ENCODE measurements around the gene PARD3. TPM values are rescaled to one million over a fixed set of nuclear protein-coding genes. Genes with fewer than 3 reads are reported as not detected.

Gene PARD3
- total and polyA plus RNA-seq, 2 experiments from 2014 or later: 47.2 to 59.7 TPM

DNA sequence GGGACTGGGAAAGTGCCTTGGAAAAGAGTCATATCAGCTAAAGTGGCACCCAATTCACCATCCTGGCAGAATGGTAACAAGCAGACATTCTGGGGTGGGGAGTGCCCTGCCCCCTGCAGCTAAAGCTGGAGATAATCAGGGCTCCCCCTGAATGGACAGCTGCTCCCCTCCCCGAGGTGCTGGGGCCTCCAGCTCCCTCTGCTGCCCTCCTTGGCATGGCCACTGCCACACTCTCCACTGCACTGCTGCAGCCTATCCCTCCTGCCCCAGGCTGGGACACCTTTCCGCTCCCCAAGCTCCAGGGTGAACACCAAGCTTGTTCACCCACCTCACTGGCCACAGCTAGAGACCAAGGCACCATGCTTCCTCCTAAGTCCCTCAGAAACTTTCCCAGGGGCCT lies 9.8 kb upstream of the PARD3 start:
- H3K4me3 ChIP-seq: no peak overlapping the region
- no peaks in the 10 kb centered on the region for H3K79me2 ChIP-seq
- no peaks in the 10 kb centered on the region for H3K9me3 ChIP-seq (ENCODE audit: low read depth)
- no peak for DNase-seq (ENCODE audit: low spot score)
- H4K20me1 ChIP-seq (ENCODE audit: insufficient read depth, poor library complexity, severe bottlenecking): no peaks in the 10 kb centered on the region
- WGBS (ENCODE audit: low lambda C conversion rate, missing lambda C conversion rate): 63% methylated on average over 2 of the region's 2 CpGs
- TF ChIP-seq EZH2 (IDR thresholded peaks at IDR 0.05; ENCODE audit: borderline replicate concordance) (no peak), EZH2phosphoT487 (IDR thresholded peaks at IDR 0.05; ENCODE audit: low read depth, severe bottlenecking, unreplicated experiment) (no peak), CTCF (IDR thresholded peaks at IDR 0.05; ENCODE audit: poor library complexity) (no peak)
- H3K9me2 ChIP-seq (replicated peaks; ENCODE audit: insufficient read depth): no peaks in the 10 kb centered on the region
- no peaks in the 10 kb centered on the region for H3K4me1 ChIP-seq (ENCODE audit: insufficient read depth)
- H3K27ac ChIP-seq: no peak overlapping the region
- no peaks in the 10 kb centered on the region for H3K27me3 ChIP-seq
- no peaks in the 10 kb centered on the region for H3K36me3 ChIP-seq (replicated peaks; ENCODE audit: insufficient read depth, low read depth)
- no peak overlapping the region for H2AFZ ChIP-seq
- no peak overlapping the region for H3K4me2 ChIP-seq

DNA sequence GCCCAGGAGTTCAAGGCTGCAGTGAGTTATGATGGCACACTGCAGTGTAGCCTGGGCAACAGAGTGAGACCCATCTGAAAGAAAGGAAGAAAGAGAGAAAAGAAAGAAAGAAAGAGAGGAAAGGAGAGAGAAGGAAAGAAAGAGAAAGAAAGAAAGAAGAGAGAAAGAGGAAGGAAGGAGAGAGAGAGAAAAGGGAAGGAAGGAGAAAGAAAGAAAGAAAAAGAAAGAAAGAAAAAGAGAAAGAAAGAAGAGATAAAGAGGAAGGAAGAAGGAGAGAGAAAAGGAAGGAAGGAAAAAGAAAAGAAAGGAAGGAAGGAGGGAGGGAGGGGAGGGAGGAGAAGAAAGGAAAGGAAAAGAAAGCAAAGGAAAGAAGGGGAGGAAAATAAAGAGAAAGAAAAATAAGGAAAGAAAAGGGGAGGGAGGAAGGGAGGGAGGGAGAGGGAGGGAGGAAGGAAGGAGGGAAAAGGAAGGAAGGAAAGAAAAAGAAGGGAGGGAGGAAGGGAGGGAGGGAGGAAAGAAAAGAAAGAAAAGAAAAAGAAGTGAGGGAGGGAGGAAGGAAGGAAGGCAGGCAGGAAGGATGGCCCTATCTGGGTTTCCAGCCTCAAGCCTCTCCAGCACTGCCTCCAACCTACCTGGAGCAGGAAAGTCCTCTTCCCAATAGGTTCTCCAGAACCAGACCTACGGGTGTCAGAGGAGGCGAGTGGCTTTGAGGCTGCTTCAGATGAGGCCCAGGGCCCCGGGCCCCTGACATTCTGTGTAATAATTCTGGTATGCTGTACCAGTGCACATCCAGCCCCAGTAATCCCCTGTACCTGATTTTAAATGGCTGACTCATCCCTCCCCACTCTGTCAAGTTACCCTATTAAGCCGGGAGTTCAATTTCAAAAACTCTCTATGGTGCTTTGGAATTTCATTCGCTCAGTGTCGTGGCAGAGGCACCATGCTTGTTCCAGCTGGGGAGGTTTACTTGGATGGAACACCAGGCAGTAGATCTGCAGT lies 6.8 kb upstream of the PARD3 start:
- WGBS (ENCODE audit: low lambda C conversion rate, missing lambda C conversion rate): 56% methylated on average over 6 of the region's 6 CpGs
- H3K79me2 ChIP-seq: no peaks in the 10 kb centered on the region
- H3K27me3 ChIP-seq: no peaks in the 10 kb centered on the region
- TF ChIP-seq CTCF (IDR thresholded peaks at IDR 0.05; ENCODE audit: poor library complexity): no peak
- TF ChIP-seq EZH2phosphoT487 (IDR thresholded peaks at IDR 0.05; ENCODE audit: low read depth, severe bottlenecking, unreplicated experiment): no peak
- no peak for TF ChIP-seq EZH2 (IDR thresholded peaks at IDR 0.05; ENCODE audit: borderline replicate concordance)
- no peak overlapping the region for H2AFZ ChIP-seq
- no peak overlapping the region for H3K4me3 ChIP-seq
- H4K20me1 ChIP-seq (ENCODE audit: insufficient read depth, poor library complexity, severe bottlenecking): no peaks in the 10 kb centered on the region
- H3K9me3 ChIP-seq (ENCODE audit: low read depth): no peaks in the 10 kb centered on the region
- H3K36me3 ChIP-seq (replicated peaks; ENCODE audit: insufficient read depth, low read depth): no peaks in the 10 kb centered on the region
- H3K4me2 ChIP-seq: no peak overlapping the region
- H3K27ac ChIP-seq: no peak overlapping the region
- H3K4me1 ChIP-seq (ENCODE audit: insufficient read depth): no peaks in the 10 kb centered on the region
- no peaks in the 10 kb centered on the region for H3K9me2 ChIP-seq (replicated peaks; ENCODE audit: insufficient read depth)
- DNase-seq (ENCODE audit: low spot score): peak; percentile 34

GRCh38 chr10:34817586-34817985 lies 2.5 kb upstream of the PARD3 start:
- H3K27me3 ChIP-seq: no peaks in the 10 kb centered on the region
- H3K4me2 ChIP-seq: no peak overlapping the region
- H4K20me1 ChIP-seq (ENCODE audit: insufficient read depth, poor library complexity, severe bottlenecking): peaks cover 13% of the 10 kb centered on the region
- no peak overlapping the region for H3K4me3 ChIP-seq
- 75% methylated on average over 3 of the region's 3 CpGs for WGBS (ENCODE audit: low lambda C conversion rate, missing lambda C conversion rate)
- H3K9me3 ChIP-seq (ENCODE audit: low read depth): no peaks in the 10 kb centered on the region
- H3K79me2 ChIP-seq: peaks cover 18% of the 10 kb centered on the region
- no peak for DNase-seq (ENCODE audit: low spot score)
- TF ChIP-seq CTCF (IDR thresholded peaks at IDR 0.05; ENCODE audit: poor library complexity) (no peak), EZH2phosphoT487 (IDR thresholded peaks at IDR 0.05; ENCODE audit: low read depth, severe bottlenecking, unreplicated experiment) (no peak), EZH2 (IDR thresholded peaks at IDR 0.05; ENCODE audit: borderline replicate concordance) (no peak)
- H2AFZ ChIP-seq: no peak overlapping the region
- H3K9me2 ChIP-seq (replicated peaks; ENCODE audit: insufficient read depth): no peaks in the 10 kb centered on the region
- no peak overlapping the region for H3K27ac ChIP-seq
- no peaks in the 10 kb centered on the region for H3K36me3 ChIP-seq (replicated peaks; ENCODE audit: insufficient read depth, low read depth)
- peaks cover 18% of the 10 kb centered on the region for H3K4me1 ChIP-seq (ENCODE audit: insufficient read depth)
